ENCODE results near the gene PLCXD3.

The PLCXD3 gene

GRCh38 chr5:41510176-41510831, at the start of gene PLCXD3:
PLCXD3 (minus strand) TSS chr5:41510601; CDS start chr5:41510526, 75 bp downstream.
- ATAC-seq, result peak; percentile 87
- no peak for TF ChIP-seq RARB (CRISPR knock-in tag; IDR thresholded peaks at IDR 0.05)
- TF ChIP-seq PATZ1 (CRISPR knock-in tag; IDR thresholded peaks at IDR 0.05; ENCODE audit: borderline replicate concordance), result no peak
- TF ChIP-seq ZNF565 (CRISPR knock-in tag; conservative IDR thresholded peaks at IDR 0.05; ENCODE audit: low read depth), result no peak
- no peak for TF ChIP-seq ZC3H10 (CRISPR knock-in tag; IDR thresholded peaks at IDR 0.05)
- TF ChIP-seq CSDC2 (CRISPR knock-in tag; IDR thresholded peaks at IDR 0.05), result no peak
- no peak for TF ChIP-seq TSHZ2 (CRISPR knock-in tag; IDR thresholded peaks at IDR 0.05)
- no peak for TF ChIP-seq ZNF70 (CRISPR knock-in tag; IDR thresholded peaks at IDR 0.05)
- TF ChIP-seq CREB5 (CRISPR knock-in tag; IDR thresholded peaks at IDR 0.05; ENCODE audit: low read depth), result no peak
- no peak for TF ChIP-seq PPARA (CRISPR knock-in tag; IDR thresholded peaks at IDR 0.05; ENCODE audit: borderline replicate concordance)
- no peak for TF ChIP-seq ESRRG (CRISPR knock-in tag; IDR thresholded peaks at IDR 0.05)
- TF ChIP-seq GLIS3 (CRISPR knock-in tag; IDR thresholded peaks at IDR 0.05), result no peak
- TF ChIP-seq CSRNP3 (CRISPR knock-in tag; IDR thresholded peaks at IDR 0.05), result no peak
- TF ChIP-seq TOX (CRISPR knock-in tag; IDR thresholded peaks at IDR 0.05; ENCODE audit: borderline replicate concordance), result no peak
- no peak for TF ChIP-seq ISL1 (CRISPR knock-in tag; IDR thresholded peaks at IDR 0.05)
- no peak for TF ChIP-seq SNAI2 (CRISPR knock-in tag; IDR thresholded peaks at IDR 0.05)
- TF ChIP-seq ZFP3 (CRISPR knock-in tag; IDR thresholded peaks at IDR 0.05), result no peak
- TF ChIP-seq TCF4 (CRISPR knock-in tag; IDR thresholded peaks at IDR 0.05; ENCODE audit: borderline replicate concordance), result no peak

- TF ChIP-seq TSHZ2 (CRISPR knock-in tag; IDR thresholded peaks at IDR 0.05) (no peak), POU6F1 (CRISPR knock-in tag; IDR thresholded peaks at IDR 0.05; ENCODE audit: borderline replicate concordance, low read depth) (no peak), ZNF565 (CRISPR knock-in tag; conservative IDR thresholded peaks at IDR 0.05; ENCODE audit: low read depth) (no peak), ARNTL (CRISPR knock-in tag; IDR thresholded peaks at IDR 0.05; ENCODE audit: borderline replicate concordance, low read depth) (no peak), SNAI2 (CRISPR knock-in tag; IDR thresholded peaks at IDR 0.05) (no peak), ZNF70 (CRISPR knock-in tag; IDR thresholded peaks at IDR 0.05) (no peak), ZC3H10 (CRISPR knock-in tag; IDR thresholded peaks at IDR 0.05) (no peak), ISL1 (CRISPR knock-in tag; IDR thresholded peaks at IDR 0.05) (no peak), GLIS3 (CRISPR knock-in tag; IDR thresholded peaks at IDR 0.05) (no peak), BACH2 (CRISPR knock-in tag; IDR thresholded peaks at IDR 0.05; ENCODE audit: borderline replicate concordance) (no peak), TCF4 (CRISPR knock-in tag; IDR thresholded peaks at IDR 0.05; ENCODE audit: borderline replicate concordance) (no peak), CREB5 (CRISPR knock-in tag; IDR thresholded peaks at IDR 0.05; ENCODE audit: low read depth) (no peak), OSR1 (CRISPR knock-in tag; IDR thresholded peaks at IDR 0.05) (no peak), ESRRG (CRISPR knock-in tag; IDR thresholded peaks at IDR 0.05) (no peak), CSRNP3 (CRISPR knock-in tag; IDR thresholded peaks at IDR 0.05) (no peak)
- ATAC-seq, result no peak
These were observed 48.8 kb upstream of the PLCXD3 start for GRCh38 chr5:41559184-41559583.
